ENCODE measurements around the gene LMBR1L. TPM values are rescaled to one million over a fixed set of nuclear protein-coding genes. Genes with fewer than 3 reads are reported as not detected.

Gene LMBR1L
- total and polyA plus RNA-seq, 2 of the 13 experiments (the other 11 are each of a cell fraction or from before 2014, with no cell fraction given) = 12.2 to 65.9 TPM

- TF ChIP-seq MBNL3 (CRISPR knock-in tag; conservative IDR thresholded peaks at IDR 0.05) = no peak
- TF ChIP-seq ZSCAN29 (CRISPR knock-in tag; conservative IDR thresholded peaks at IDR 0.05) = no peak
- no peak for TF ChIP-seq ZFP37 (CRISPR knock-in tag; IDR thresholded peaks at IDR 0.05; ENCODE audit: borderline replicate concordance)
- no peak for TF ChIP-seq GATAD2A (CRISPR knock-in tag; IDR thresholded peaks at IDR 0.05)
- TF ChIP-seq ZNF367 (CRISPR knock-in tag; IDR thresholded peaks at IDR 0.05; ENCODE audit: borderline replicate concordance) = no peak
- no peak for TF ChIP-seq U2AF1 (optimal IDR thresholded peaks at IDR 0.05; ENCODE audit: low read depth, low read length)
- no peak for TF ChIP-seq MAFG (CRISPR knock-in tag; IDR thresholded peaks at IDR 0.05)
- no peak for TF ChIP-seq RCOR2 (CRISPR knock-in tag; IDR thresholded peaks at IDR 0.05)
- TF ChIP-seq ARNT (IDR thresholded peaks at IDR 0.05) = no peak
- peak; percentile 82 for TF ChIP-seq ZNF274 (CRISPR knock-in tag; IDR thresholded peaks at IDR 0.05)
- TF ChIP-seq SUZ12 (IDR thresholded peaks at IDR 0.05; ENCODE audit: low read depth, low read length) = no peak
- peak; percentile 84 for TF ChIP-seq ZNF652 (CRISPR knock-in tag; IDR thresholded peaks at IDR 0.05; ENCODE audit: borderline replicate concordance, low read depth)
- TF ChIP-seq, protein P1, sequence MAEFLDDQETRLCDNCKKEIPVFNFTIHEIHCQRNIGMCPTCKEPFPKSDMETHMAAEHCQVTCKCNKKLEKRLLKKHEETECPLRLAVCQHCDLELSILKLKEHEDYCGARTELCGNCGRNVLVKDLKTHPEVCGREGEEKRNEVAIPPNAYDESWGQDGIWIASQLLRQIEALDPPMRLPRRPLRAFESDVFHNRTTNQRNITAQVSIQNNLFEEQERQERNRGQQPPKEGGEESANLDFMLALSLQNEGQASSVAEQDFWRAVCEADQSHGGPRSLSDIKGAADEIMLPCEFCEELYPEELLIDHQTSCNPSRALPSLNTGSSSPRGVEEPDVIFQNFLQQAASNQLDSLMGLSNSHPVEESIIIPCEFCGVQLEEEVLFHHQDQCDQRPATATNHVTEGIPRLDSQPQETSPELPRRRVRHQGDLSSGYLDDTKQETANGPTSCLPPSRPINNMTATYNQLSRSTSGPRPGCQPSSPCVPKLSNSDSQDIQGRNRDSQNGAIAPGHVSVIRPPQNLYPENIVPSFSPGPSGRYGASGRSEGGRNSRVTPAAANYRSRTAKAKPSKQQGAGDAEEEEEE (CRISPR knock-in tag; IDR thresholded peaks at IDR 0.05; ENCODE audit: borderline replicate concordance) = peak; percentile 64; the same call in 1 of the 2 replicates
- TF ChIP-seq POLR2AphosphoS5 (IDR thresholded peaks at IDR 0.05; ENCODE audit: low read depth, low read length) = peak; percentile 47; the same call in 1 of the 2 replicates
- TF ChIP-seq MAFF (IDR thresholded peaks at IDR 0.05; ENCODE audit: low read depth, low read length) = no peak
- TF ChIP-seq MATR3 (CRISPR knock-in tag; IDR thresholded peaks at IDR 0.05) = no peak
- TF ChIP-seq SRSF9 (IDR thresholded peaks at IDR 0.05; ENCODE audit: borderline replicate concordance, insufficient read depth, low read depth, low read length, poor library complexity, severe bottlenecking) = no peak
- TF ChIP-seq ETV5 (CRISPR knock-in tag; IDR thresholded peaks at IDR 0.05; ENCODE audit: borderline replicate concordance) = no peak
- TF ChIP-seq ZC3H4 (CRISPR knock-in tag; IDR thresholded peaks at IDR 0.05; ENCODE audit: borderline replicate concordance) = no peak
- no peak for TF ChIP-seq KAT2B (IDR thresholded peaks at IDR 0.05; ENCODE audit: borderline replicate concordance, low read depth, low read length)
- TF ChIP-seq ZNF234 (CRISPR knock-in tag; conservative IDR thresholded peaks at IDR 0.05) = no peak
- no peak for TF ChIP-seq ZNF317 (CRISPR knock-in tag; IDR thresholded peaks at IDR 0.05)
- TF ChIP-seq MTF2 (CRISPR knock-in tag; IDR thresholded peaks at IDR 0.05; ENCODE audit: borderline replicate concordance) = no peak
- no peak for TF ChIP-seq TSC22D2 (CRISPR knock-in tag; IDR thresholded peaks at IDR 0.05; ENCODE audit: borderline replicate concordance)
- TF ChIP-seq, protein P2, sequence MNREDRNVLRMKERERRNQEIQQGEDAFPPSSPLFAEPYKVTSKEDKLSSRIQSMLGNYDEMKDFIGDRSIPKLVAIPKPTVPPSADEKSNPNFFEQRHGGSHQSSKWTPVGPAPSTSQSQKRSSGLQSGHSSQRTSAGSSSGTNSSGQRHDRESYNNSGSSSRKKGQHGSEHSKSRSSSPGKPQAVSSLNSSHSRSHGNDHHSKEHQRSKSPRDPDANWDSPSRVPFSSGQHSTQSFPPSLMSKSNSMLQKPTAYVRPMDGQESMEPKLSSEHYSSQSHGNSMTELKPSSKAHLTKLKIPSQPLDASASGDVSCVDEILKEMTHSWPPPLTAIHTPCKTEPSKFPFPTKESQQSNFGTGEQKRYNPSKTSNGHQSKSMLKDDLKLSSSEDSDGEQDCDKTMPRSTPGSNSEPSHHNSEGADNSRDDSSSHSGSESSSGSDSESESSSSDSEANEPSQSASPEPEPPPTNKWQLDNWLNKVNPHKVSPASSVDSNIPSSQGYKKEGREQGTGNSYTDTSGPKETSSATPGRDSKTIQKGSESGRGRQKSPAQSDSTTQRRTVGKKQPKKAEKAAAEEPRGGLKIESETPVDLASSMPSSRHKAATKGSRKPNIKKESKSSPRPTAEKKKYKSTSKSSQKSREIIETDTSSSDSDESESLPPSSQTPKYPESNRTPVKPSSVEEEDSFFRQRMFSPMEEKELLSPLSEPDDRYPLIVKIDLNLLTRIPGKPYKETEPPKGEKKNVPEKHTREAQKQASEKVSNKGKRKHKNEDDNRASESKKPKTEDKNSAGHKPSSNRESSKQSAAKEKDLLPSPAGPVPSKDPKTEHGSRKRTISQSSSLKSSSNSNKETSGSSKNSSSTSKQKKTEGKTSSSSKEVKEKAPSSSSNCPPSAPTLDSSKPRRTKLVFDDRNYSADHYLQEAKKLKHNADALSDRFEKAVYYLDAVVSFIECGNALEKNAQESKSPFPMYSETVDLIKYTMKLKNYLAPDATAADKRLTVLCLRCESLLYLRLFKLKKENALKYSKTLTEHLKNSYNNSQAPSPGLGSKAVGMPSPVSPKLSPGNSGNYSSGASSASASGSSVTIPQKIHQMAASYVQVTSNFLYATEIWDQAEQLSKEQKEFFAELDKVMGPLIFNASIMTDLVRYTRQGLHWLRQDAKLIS (CRISPR knock-in tag; IDR thresholded peaks at IDR 0.05) = no peak
- no peak for TF ChIP-seq CENPT (CRISPR knock-in tag; IDR thresholded peaks at IDR 0.05; ENCODE audit: low read depth)
- TF ChIP-seq ZBTB1 (CRISPR knock-in tag; IDR thresholded peaks at IDR 0.05; ENCODE audit: borderline replicate concordance) = no peak
- TF ChIP-seq FLYWCH1 (CRISPR knock-in tag; IDR thresholded peaks at IDR 0.05) = no peak
Measured at GRCh38 chr12:49069507-49070346, 40.9 kb downstream of the LMBR1L start, which contains the start of gene RHEBL1 (continued).
